IPS-15b (cell line): ENCODE measurements around the gene B4GALT3.

Source experiments
- H3K27me3 ChIP-seq: one replicate; pipeline ENCODE4 v1.6.1; 2013; ENCODE audit warnings: low read length; ENCODE audit not compliant: control insufficient read depth, insufficient read depth
- H3K36me3 ChIP-seq: one replicate; pipeline ENCODE4 v1.6.1; 2013; ENCODE audit warnings: low read length; ENCODE audit not compliant: control insufficient read depth, insufficient read depth
- H3K4me1 ChIP-seq: one replicate; pipeline ENCODE4 v1.6.1; 2013; ENCODE audit warnings: mild to moderate bottlenecking, low read length; ENCODE audit not compliant: control insufficient read depth, insufficient read depth
- H3K4me3 ChIP-seq: one replicate; pipeline ENCODE4 v1.5.1; 2013; ENCODE audit warnings: low read depth, low read length
- H3K9ac ChIP-seq: one replicate; pipeline ENCODE4 v1.6.1; 2013; ENCODE audit warnings: low read depth, mild to moderate bottlenecking, low read length
- H3K9me3 ChIP-seq: one replicate; pipeline ENCODE4 v1.6.1; 2013; ENCODE audit warnings: mild to moderate bottlenecking, low read length; ENCODE audit not compliant: control insufficient read depth, insufficient read depth

B4GALT3 gene

DNA sequence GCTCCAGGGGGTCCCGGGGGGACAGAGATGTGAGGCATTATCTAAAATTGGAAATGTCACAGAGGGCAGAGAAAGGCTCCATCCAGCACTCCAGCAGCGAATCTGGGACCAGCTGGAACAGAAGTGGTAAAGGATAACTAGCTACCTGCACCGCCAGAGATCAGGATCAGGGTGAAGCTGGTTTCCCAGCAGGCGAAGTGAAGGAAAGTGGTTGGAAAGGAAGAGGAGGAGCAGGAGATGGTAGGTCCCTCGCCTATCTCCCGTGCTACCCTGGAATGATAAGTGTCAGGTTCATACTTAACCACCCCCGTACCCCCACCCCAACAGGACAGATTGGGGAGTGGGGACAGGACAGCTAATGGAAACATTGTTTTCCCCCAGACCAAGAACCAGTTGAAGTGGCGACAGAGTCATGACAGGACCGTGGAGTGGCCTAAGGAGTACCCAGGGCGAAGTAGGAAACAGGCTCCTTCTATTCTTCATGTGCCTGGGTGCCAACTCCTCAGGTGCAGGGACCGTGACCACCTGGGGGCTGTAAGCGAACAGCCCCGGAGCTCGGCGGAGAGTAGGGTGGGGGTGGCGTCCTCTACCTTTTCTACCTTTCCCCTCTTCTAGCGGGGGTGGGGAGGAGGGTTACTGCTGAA is 717 bp downstream of the B4GALT3 start:
- H3K4me3 ChIP-seq = peak overlapping the region; percentile 99
- H3K4me1 ChIP-seq = peaks cover 4% of the 10 kb centered on the region
- H3K36me3 ChIP-seq = peaks cover 16% of the 10 kb centered on the region
- peak overlapping the region; percentile 89 for H3K9ac ChIP-seq
- no peaks in the 10 kb centered on the region for H3K9me3 ChIP-seq
- H3K27me3 ChIP-seq = no peaks in the 10 kb centered on the region

GRCh38 chr1:161175771-161176453 is 1.4 kb downstream of the B4GALT3 start:
- H3K9me3 ChIP-seq = no peaks in the 10 kb centered on the region
- no peak overlapping the region for H3K9ac ChIP-seq
- peaks cover 4% of the 10 kb centered on the region for H3K4me1 ChIP-seq
- no peak overlapping the region for H3K4me3 ChIP-seq
- H3K36me3 ChIP-seq = peaks cover 23% of the 10 kb centered on the region
- no peaks in the 10 kb centered on the region for H3K27me3 ChIP-seq

DNA sequence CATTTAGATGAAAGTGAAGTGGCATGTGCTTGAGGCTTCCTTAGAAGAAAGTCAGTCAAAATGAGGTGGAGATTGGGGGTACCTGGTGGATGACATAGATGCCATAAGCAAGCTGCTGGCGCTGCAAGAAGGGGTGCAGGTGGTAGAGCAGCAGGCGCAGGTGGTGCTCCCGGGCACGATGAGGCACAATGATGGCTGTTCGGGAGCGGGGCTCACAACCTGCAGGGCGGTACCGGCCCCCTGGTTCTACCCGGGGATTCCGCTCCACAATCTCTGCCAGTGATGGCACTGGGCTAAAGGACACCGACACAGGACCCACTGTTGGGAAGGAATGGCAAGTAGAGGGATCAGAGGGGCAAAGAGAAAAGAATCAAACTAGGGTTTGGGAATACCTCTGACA is 2.4 kb downstream of the B4GALT3 start:
- no peaks in the 10 kb centered on the region for H3K9me3 ChIP-seq
- H3K4me1 ChIP-seq = peaks cover 4% of the 10 kb centered on the region
- peaks cover 29% of the 10 kb centered on the region for H3K36me3 ChIP-seq
- H3K9ac ChIP-seq = no peak overlapping the region
- no peaks in the 10 kb centered on the region for H3K27me3 ChIP-seq
- H3K4me3 ChIP-seq = no peak overlapping the region

DNA sequence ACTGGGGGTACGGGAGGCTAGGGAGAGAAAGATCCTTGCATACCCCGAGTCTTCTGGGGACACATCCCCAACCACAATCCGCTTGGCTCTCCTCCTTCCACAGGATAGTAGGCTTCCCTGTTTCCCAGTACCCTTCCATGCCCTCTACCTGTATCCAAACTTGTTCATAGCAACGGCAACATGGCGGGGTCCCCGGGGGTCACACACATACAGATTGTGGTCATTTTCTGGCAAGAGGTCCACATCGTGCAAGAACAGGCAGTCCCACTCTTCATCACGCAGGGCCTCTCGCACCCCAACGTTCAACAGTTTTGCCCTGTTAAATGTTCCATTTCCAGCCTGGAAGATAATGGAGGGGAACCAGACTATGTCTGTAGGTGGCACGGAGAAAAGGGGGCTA is 3.6 kb downstream of the B4GALT3 start:
- H3K4me3 ChIP-seq = no peak overlapping the region
- H3K9me3 ChIP-seq = no peaks in the 10 kb centered on the region
- no peaks in the 10 kb centered on the region for H3K27me3 ChIP-seq
- H3K36me3 ChIP-seq = peaks cover 37% of the 10 kb centered on the region
- no peak overlapping the region for H3K9ac ChIP-seq
- H3K4me1 ChIP-seq = peaks cover 4% of the 10 kb centered on the region

DNA sequence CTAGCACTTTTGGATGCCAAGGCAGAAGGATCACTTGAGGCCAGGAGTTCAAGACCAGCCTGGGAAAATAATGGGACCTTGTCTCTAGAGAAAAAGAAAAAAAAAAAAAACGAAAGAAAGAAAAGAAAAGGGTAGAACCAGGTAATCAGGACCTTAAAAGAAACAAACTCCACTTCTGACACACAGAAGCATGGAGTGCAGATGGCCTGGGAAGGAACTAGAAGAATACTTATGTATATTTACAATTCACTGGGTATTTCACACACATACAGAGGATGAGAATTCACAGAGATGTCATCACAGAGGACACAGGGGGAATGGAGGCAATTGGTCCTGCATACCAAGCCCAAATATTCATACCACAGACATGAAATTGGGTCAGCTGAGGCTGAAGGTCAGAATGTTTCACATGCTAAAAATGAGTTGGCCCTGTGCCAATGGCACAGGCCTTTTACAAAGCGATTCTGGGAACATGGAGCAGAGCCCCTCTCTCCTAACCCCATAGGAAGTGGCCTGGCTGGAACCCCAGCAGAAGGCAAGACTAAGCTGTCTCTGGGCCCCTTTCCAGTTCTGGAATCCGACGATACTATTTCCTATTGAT is 4.4 kb downstream of the B4GALT3 start:
- Histone ChIP-seq H3K36me3 (peaks cover 37% of the 10 kb centered on the region), H3K4me3 (no peak overlapping the region), H3K4me1 (no peaks in the 10 kb centered on the region), H3K9ac (no peak overlapping the region), H3K27me3 (no peaks in the 10 kb centered on the region), H3K9me3 (no peaks in the 10 kb centered on the region)

DNA sequence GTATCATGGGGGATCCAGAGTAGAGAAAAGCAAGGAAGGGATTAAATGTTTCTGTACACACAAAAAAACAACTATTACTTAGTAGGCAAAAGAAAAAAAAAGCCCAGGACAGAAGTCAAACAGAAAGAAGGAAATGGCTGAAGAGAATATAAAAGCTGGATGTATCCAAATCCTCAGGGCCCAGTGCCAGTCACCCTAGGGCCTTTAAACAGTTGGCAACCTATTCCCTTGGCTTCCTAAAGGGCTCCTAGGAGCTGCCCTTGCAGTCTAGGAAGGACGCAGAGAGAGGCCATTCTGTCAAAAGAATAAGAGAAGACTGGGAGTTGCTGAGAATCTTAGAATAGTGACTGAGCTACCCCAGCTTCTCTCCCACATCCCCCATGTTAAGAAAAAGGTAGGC is 5.0 kb downstream of the B4GALT3 start:
- H3K9ac ChIP-seq = no peak overlapping the region
- peaks cover 37% of the 10 kb centered on the region for H3K36me3 ChIP-seq
- no peak overlapping the region for H3K4me3 ChIP-seq
- H3K9me3 ChIP-seq = no peaks in the 10 kb centered on the region
- no peaks in the 10 kb centered on the region for H3K4me1 ChIP-seq
- no peaks in the 10 kb centered on the region for H3K27me3 ChIP-seq

DNA sequence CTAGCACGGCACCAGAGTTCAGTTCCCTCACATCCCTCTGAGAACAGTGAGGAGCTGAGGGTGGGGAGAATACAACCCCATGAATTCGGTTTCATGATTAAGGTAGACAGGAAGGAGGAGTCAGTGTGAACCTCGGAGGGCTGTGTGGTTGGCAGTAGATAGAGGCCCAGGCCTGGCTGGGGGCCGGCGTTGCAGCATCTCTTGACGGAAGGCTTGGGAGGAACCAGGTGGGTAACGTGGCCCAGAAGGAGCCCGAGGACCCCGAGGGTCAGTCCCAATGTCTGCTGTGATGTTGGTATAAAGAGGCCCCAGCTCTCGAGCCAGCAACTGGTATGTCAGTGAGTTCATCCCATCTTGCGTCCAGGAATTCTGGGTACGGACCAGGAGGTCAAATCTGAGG is 5.6 kb downstream of the B4GALT3 start:
- H3K36me3 ChIP-seq = peaks cover 37% of the 10 kb centered on the region
- no peaks in the 10 kb centered on the region for H3K4me1 ChIP-seq
- no peaks in the 10 kb centered on the region for H3K9me3 ChIP-seq
- H3K9ac ChIP-seq = no peak overlapping the region
- no peak overlapping the region for H3K4me3 ChIP-seq
- H3K27me3 ChIP-seq = no peaks in the 10 kb centered on the region

DNA sequence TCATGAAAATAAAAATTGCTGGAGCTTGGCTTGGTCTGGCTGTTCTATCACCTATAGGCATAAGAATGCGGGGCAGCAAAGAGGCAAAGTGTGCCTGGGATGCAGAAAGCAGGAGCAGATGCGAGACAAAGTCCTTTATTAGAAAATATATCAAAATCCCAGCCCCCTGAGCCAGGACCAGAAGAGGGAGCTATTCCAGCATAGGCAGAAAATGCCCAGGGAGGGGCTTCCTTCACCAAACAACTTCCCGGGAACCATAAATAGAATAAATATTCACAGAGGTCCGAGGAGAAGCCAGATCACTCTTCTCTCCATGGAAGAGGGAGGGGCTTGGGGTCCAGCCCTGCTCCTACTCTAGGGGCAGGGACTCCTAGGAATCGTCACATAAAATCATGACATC is 6.1 kb downstream of the B4GALT3 start:
- Histone ChIP-seq H3K4me1 (no peaks in the 10 kb centered on the region), H3K27me3 (no peaks in the 10 kb centered on the region), H3K9me3 (no peaks in the 10 kb centered on the region), H3K4me3 (no peak overlapping the region), H3K36me3 (peaks cover 37% of the 10 kb centered on the region), H3K9ac (no peak overlapping the region)

GRCh38 chr1:161168906-161169305 is 8.4 kb downstream of the B4GALT3 start:
- Histone ChIP-seq H3K4me1 (no peaks in the 10 kb centered on the region), H3K27me3 (no peaks in the 10 kb centered on the region), H3K9me3 (no peaks in the 10 kb centered on the region), H3K4me3 (no peak overlapping the region), H3K36me3 (peaks cover 37% of the 10 kb centered on the region), H3K9ac (no peak overlapping the region)

DNA sequence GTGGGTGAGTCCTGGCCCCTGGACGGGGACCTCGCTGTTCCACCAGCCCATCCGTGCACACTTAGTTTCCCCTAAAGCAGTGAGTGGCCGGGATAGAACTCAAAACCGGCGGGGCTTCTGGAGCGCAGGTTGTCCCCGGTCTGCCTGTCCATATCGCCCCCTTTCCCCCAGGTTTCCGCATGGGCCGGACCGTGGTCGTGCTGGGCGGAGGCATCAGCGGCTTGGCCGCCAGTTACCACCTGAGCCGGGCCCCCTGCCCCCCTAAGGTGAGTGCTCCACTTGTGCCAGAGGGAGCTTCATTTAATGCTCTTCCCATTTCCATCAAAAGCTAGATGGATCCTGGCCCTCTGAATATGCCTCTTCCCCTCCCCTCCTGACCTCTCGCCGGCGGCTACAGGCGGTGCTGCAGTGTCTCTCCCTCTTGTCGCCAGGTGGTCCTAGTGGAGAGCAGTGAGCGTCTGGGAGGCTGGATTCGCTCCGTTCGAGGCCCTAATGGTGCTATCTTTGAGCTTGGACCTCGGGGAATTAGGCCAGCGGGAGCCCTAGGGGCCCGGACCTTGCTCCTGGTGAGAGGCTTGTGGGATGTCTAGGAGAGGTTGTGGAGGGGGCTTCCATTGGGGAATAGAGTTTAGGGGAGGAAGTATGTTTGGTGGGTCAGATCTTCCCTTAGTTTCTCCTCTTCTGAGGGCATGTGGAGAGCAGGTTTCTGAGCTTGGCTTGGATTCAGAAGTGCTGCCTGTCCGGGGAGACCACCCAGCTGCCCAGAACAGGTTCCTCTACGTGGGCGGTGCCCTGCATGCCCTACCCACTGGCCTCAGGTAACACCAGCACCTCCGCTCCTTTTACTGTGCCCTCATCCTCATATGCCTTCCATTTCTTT is 10.4 kb downstream of the B4GALT3 start:
- Histone ChIP-seq H3K9me3 (no peaks in the 10 kb centered on the region), H3K4me1 (no peaks in the 10 kb centered on the region)

DNA sequence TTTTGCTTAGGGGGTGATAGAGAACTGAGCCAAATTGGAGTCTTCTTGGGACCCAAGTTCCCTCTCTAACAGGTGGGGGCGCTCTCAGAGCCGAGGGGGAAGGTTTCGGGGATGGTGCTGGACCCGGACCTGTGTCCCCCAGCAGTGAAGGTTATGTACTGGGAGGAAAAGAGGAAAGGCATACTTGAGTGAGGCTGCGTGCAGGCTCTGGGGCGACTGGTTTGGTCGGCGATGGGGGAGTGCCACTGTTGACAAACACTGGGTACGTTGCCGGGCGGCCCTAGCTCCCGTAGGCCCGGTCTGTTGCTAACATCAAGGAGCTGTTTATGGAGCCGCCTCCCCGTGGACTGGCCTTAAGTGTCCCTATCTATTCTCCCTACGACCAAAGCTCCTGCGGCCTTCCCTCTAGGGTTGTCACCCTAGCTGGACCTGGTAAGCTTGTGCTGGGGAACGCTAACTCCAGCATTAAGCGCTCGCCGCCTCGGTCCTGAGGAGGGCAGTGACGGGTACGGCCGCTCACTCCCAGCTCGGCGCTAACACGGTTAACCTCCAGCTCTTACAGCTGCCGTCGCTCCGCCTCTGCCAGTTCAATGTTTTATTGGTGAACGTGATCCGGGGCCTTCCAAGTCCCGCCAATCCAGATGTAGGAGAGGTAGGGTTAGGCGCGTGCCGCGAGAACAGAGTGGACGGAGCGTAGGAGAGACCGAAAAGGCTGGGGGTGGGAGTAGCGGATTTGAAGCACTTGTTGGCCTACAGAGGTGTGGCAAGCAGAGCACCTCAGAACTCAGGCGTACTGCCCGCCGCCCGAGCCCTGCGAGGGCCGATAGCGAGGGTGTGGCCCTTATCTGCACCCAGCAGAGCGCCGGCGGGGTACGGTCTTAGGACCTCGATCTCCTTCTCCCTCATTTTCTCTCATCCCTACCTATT is 11.3 kb downstream of the B4GALT3 start, which contains the start of gene PPOX:
PPOX (plus strand) TSS at position 685 of the 927 bp plus-strand sequence. CDS start 422 bp downstream, outside the sequence.
- H3K4me1 ChIP-seq = no peaks in the 10 kb centered on the region
- peak within 1 kb of the TSS; percentile 73 for H3K9ac ChIP-seq
- no peaks in the 10 kb centered on the region for H3K9me3 ChIP-seq
- no peaks in the 10 kb centered on the region for H3K27me3 ChIP-seq
- peak within 1 kb of the TSS; percentile 96 for H3K4me3 ChIP-seq
- peaks cover 25% of the 10 kb centered on the region for H3K36me3 ChIP-seq

More for the DNA sequence above, 10.4 kb downstream of the B4GALT3 start:
- Histone ChIP-seq H3K27me3 (no peaks in the 10 kb centered on the region), H3K9ac (peak overlapping the region; percentile 73), H3K4me3 (peak overlapping the region; percentile 96), H3K36me3 (peaks cover 34% of the 10 kb centered on the region)
